Left lobe of liver (tissue), 2 donors: ENCODE data around the gene TTC23. TPM values are rescaled to one million over a fixed set of nuclear protein-coding genes. Genes with fewer than 3 reads are reported as not detected.
"Not testable (repeated sequence)": the region's sequence is repeated elsewhere in the genome, so short reads cannot be mapped to it uniquely, and the experiment has no call there.

Experiments
- ATAC-seq: fragments of 200-7000 bp; cut with Tn5 transposase; one replicate; pipeline ENCODE4 v1.9.1; 2020; ENCODE audit warnings: mild to moderate bottlenecking, moderate library complexity
- DNase-seq: peaks from one replicate; pipeline ENCODE4 v3.0.0-alpha.2; 2020; ENCODE audit warnings: low spot score
- total RNA-seq: library from RNA; stranded (reverse); gene quantifications from one replicate; pipeline ENCODE4 v1.2.1, GENCODE V29; 2021
- donor health status: DM: no; HTN: no; CAD: no; lungs with moderate emphysema.
- donor health status: DM: no; HTN: yes; CAD: no.

Gene TTC23
- total RNA-seq, 1 donor from 2014 or later = 9.0 TPM

DNA sequence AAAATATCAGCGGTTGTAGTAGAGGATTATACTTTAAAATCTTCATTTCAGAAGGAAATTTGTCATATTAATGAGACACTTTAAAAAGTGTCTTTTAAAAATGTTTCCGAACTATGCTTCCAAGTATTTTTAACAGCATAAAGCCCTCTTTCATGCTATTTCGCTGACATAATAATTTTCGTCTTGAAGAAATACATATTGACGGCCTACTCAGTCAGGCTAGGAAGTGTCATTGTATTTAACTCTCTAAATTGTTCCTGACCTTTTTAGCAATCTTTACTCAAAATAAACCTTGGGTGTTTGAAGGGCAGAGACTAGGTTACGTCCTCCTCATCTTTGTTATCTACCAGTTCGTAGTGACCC lies 1.1 kb upstream of the TTC23 start:
- DNase-seq = no peak
- no peak for ATAC-seq

DNA sequence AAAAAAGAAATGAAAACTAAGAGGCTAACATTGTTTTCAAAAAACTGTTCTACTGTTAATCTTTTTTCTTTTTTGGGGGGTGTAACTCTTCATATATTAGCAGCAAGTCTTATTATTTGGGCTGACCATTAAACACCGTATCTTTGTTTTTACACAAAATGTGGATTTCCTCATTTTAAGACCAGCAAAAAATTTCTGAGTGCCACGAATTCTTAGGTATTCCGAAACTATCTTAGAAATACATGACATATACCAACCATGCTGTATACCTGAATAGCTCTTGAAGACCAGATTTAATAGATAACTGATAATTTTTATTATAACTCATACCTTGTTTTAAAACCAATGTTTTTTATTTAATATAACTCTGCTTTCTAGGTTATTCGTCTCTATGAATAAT lies 620 bp upstream of the TTC23 start:
- DNase-seq = no peak
- ATAC-seq = no peak

DNA sequence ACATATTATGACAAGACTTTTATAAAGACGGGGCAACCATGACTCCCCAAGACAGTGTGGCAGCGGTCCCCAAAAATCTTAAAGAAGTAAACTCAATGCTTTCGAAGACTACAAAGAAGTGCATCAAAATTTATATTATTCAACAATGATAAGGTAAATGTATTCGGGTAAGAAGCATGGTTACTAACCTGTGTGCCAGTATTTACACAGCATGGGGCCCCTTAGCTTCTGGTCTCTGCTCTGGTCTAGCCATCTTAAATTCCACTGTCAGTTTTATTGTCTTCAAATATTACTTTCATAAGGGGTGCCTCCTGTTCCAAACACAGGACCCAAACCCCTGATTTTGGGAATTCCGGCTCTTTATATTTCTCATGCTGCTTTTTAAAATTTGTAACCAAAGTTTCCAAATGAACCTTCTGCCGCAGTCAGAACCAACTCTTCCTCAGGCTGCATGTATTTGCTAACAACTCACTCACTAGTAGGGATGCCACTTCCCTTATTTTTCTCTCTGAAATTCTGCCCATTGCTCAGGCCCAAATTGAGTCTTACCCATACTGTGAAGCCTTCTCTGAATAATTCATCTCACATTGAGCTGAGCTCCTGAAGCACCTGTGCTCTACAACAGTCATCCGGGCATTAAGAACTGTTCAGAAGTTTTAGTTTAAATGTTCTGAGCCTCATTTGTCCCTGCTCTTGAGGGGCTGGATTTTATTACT lies 1.2 kb downstream of the TTC23 start:
- ATAC-seq = no peak

DNA sequence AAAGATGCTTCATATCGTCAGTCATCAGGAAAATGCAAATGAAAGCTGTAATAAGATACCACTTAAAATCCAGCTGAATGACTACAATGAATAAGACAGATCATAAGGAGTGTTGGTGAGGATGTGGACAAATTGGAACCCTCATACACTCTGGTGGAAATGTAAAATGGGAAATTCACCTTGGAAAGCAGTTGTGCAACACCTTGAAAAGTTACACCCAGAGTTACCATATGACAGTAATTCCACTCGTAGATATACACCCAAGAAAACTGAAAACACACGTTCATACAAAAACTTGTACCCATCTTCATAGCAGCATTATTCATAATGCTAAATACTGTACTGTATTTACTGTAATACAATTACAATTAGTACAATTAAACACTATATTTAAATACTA lies 2.3 kb downstream of the TTC23 start:
- ATAC-seq (no peak), DNase-seq (no peak)

More for the DNA sequence above, 1.2 kb downstream of the TTC23 start:
- DNase-seq = no peak

DNA sequence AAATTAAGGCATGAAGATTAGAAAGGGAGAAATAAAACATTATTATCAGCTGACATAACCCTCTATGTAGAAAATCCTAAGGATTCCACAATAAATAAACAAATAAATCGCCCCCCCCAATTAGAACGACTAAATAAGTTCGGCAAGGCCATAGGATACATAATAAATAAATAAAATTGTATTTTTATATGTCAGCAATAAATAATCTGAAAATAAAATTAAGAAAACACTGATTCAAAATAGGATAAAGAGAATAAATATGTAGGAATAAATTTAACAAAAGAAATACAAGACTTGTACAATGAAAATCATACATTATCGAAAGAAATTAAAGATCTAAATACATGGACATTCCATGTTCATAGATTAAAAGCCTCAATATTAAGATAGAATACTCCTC lies 5.1 kb downstream of the TTC23 start:
- no peak for ATAC-seq
- no peak for DNase-seq

DNA sequence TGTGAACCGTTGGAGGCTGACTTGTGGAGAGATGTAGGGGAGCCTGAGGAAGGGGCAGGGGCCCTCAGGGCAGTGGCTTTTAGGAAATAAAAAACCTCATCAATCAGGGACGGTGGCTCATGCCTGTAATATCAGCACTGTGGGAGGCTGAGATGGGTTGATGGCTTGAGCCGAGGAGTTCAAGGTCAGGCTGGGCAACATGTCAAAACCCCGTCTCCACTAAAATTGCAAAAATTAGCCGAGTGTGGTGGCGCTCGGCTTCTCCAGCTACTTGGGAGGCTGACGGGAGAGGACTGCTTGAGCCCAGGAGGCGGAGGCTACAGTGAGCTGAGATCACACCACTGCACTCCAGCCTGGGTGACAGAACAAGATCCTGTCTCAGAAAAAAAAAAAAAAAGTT lies 7.6 kb downstream of the TTC23 start:
- DNase-seq = no peak

DNA sequence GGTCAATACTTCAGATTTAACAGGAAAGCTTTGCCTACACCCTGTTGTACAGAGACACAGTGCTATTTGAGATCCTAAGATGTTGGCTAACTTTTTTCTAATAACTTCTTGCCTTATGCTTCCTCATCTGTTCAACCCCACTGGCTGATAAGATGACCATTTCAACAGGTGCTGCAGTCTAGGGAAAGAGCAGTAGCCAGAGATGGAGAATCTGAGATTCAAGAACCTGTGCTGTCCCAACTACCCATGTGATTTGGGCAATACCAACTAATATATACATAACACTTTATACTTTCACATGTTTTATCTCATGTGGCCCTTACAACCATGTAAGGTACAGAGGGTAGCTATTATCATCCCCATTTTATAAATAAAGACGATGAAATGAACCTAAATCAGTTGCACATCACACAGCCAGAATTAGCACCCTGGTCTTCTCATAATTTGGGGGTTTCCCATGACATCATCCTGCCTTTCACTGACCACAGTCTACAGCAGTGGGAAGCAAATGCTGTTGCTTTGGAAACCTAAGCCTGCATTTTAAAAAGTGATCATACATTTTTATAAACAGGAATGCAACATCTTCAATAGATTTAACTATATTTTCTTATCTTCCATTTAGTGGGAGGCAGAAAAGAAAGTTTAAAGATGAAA lies 9.7 kb downstream of the TTC23 start:
- ATAC-seq (no peak), DNase-seq (no peak)

More for the DNA sequence above, 7.6 kb downstream of the TTC23 start:
- ATAC-seq = no peak

DNA sequence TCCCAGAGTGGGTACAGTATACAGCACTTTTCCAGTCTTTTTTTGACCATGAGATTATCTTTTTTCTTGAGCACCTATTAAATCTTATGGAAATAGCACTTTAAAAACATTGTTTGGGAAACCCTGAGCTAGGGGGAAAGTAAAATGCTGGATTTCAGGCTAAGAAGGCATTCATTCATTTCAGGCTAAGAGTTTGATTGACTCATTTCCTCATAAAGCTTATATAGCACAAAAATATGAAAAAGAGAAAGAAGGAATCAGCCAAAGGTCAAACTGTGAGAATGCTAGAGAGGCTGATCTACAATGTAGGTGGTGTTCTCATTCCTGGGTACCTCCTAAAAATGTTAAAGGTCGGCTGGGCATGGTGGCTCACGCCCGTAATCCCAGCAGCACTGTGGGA lies 10.5 kb downstream of the TTC23 start:
- DNase-seq = no peak
- no peak for ATAC-seq

DNA sequence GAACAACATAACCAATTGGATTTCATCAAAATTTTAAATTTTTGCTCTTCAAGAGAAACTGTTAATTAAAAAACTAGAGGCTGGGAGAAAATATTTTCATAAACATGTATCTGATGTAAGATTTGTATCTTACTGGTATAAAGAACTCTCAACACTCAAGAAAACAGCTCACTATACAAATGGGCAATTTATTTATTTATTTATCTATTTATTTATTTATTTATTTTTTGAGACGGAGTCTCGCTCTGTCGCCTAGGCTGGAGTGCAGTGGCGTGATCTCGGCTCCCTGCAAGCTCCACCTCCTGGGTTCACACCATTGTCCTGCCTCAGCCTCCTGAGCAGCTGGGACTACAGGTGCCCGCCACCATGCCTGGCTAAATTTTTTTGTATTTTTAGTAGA lies 15.2 kb downstream of the TTC23 start:
- not testable (repeated sequence) for ATAC-seq, DNase-seq

DNA sequence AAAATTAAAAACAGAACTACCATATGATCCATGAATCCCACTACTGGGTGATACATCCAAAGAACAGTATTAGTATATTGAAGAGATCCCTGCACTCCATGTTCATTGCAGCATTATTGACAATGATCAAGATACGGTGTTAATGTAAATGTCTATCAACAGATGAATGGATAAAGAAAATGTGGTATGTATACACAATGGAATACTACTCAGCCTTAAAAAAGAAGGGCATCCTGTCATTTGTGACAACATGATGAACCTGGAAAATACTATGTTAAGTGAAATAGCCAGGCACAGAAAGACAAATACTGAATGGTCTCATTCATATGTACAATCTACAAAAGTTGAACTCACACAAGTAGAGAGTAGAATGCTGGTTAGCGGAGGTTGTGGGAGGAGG lies 16.6 kb downstream of the TTC23 start:
- DNase-seq (no peak), ATAC-seq (no peak)

DNA sequence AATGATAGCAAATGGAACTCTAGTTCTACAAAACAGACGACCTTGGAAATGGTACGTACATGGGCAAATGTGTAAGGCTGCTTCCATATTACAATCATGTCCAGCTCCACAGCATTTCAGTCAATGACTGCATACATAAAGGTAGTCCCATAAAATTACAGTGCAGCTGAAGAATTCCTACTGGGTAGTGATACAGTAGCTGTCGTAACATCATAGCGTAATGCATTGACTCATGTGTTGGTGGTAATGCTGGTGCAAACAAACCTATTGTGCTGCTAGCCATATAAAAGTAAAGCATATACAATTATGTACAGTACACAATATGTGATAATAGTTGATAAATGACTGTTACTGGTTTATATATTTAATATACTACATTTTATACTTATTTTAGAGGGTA lies 18.5 kb downstream of the TTC23 start:
- DNase-seq (no peak), ATAC-seq (no peak)

DNA sequence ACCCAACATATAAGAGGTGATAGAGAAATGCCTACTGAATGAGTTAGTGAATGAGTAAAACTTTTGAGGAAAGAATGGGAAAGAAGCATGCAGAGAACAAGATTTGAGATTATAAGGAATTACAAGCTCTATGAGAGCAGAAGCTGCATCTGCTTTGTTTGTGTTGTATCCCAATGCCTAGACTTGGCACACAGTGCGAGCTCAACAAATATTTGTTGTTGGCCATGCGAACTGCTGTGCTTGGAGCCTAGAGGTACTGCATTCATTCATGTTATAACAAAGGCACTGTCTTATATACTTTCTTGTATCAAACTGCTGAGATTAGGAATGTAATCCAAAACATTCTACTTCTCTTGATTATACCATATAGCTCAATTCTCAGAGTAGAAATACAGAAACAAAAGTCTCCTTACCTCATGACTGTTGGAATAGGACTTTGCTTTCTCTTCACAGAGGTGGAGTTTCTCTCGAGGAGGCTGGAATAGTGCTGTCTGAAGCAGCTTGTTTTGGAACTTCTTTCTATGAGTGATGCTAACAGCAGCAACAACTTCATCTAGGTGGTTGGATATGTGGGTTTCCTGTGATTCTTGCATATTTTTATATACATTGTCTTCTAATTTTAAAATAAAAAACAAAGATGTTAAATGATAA lies 21.1 kb downstream of the TTC23 start:
- peak; percentile 90 for ATAC-seq
- no peak for DNase-seq

DNA sequence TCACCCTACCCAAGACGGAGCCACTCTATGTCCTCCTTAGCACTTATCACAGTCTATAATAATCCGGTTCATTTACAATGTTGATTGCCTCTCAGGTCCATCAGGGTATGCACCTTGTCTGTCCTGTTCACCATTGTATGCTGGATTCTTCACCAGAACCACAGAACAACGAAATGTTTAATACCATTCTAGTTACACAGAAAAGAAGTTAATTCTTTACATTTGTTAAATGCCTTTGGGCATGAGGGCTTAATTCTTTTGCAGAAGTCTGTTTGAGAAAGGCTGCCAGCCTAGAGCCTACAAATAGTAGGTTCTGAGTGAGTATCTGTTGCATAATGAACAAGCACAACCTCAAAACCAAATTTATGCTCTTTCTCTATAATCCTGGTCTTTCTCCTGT lies 22.6 kb downstream of the TTC23 start:
- ATAC-seq = no peak
- DNase-seq = no peak

DNA sequence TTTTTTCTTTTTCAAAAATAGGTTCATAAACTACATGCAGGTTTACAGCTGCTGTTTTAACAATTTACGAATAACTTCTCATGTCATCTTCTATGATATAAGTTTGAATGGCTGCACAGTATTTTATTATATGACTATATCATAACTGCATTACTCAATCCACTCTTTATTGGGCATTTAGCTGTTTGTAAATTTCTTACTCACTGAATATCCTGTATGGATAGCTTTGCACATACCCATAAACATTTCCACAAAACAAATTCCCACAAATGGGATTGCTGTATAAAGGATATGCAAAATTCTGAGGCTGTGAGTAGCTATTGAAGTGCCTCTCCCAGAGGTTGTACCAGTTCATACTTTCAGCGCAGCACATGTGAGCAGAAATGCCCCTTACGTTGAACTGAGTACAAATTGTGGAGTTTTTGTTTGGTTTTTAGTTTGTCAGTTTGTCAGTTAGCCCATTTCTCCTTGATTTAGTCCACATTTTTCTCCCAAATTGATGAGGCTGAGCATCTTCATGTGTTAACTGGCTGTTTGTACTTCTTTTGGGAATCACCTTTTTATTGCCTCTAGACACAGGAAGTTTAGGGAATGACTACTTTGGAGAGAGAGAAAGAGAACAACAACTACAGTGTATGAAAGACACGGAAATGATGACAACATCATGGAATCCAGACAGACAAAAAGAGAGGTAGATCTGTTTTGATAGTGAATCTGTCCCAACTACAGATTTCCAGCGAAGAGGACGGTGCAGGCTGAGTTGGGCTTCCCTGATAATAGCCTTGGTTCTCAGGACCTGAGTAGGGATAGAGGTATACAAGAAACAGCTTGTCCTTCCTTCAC lies 24.8 kb downstream of the TTC23 start:
- DNase-seq = no peak
- no peak for ATAC-seq

DNA sequence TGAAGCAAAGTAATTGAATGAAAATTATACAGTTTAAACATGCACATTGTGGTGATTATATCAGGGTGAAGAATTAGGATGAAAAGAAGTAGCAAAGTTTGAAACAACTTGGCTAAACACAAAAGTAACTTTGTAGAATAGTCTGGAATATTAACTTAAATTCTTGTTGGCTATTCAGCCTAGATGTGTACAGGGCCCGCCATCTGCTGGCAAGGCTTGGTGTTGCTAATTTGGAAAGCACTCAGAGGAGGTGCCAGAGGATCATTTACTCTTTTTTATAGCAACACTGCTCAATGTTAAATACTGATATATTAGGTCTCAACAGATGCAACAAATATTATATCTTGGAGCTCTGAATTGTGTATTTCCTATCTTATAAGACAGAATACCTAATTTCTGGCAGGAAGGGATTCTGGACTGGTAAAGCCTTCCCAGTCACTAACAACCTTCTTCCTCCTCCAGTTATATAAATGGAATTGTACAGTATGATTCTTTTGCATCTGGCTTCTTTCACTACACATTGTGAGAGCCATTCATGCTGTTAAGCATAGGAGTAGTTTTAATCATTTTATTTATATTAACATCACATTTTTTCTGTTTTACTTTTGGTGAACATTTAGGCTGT lies 36.1 kb downstream of the TTC23 start:
- peak; percentile 78 for DNase-seq
- ATAC-seq = peak; percentile 97

DNA sequence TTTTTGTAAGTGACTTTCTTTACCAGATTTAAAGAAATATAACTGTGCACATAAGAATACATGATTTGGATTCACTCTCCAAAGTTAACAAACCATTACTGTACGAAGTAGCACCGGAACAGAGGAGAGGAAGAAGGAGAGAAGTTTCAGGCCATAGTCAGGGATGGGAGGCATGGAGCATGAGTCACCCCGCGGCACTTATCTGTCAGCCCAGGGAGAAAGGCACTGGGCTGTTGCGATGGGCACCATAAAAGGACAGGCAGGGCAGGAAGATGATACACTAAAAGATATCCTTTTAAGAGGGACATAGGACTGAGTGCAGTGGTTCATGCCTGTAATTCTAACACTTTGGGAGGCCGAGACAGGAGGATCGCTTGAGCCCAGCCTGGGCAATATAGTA lies 37.0 kb downstream of the TTC23 start:
- DNase-seq (no peak), ATAC-seq (no peak)

DNA sequence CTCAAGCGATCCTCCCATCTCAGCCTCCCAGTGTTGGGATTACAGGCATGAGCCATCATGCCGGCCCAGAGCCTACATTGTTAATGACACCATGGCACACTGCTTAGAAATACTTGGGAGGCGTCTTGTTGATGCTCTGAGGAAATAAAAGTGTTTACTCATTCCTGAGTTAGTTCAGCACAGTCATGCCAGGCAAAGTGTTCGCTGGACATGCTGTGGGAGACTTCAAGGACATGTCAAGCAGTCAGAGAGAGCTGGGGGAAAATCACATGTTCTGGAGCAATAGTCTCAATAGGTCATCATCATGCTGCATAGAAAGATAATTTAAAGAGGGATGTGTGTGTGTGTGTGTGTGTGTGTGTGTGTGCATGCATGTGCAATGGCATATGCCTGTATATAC lies 37.5 kb downstream of the TTC23 start:
- DNase-seq (no peak), ATAC-seq (no peak)

DNA sequence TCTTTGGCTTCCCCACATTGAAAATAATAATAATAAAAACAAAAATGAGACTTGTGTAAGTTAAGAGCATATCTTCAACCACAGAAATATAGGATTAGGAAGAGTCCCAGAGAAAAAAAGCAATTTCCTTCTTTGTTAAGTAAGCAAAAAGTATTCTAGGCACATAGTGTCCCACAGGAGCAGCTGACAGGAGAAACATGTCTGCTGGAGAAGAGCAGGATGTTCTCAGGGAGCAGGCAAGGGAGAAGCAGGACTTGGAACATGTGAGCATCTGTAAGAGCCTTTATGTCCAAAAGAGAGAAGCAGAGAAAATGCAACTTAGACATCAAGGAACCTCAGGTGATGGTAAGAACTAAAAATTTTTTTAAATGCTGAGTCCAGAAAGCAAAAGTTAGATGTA lies 39.0 kb downstream of the TTC23 start:
- DNase-seq (no peak), ATAC-seq (no peak)

DNA sequence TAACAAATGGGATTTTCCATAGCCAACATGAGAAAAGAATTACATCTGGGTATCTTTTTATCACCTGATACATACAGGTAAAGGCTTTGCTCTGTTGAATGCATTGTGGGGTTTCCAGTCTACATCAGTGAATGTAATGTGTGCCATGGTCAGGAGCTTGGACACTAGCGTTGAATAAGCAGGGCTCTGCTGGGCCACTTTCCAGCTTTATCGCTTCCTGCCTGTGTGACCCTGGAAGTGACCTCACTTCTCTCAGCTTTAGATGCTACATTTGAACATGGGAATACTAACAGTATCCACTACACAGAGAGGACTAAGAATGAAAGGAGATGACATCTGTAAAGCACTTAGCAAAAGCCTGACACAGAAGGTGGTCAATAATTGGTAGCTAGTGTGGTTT lies 40.1 kb downstream of the TTC23 start:
- peak; percentile 29 for ATAC-seq
- no peak for DNase-seq

DNA sequence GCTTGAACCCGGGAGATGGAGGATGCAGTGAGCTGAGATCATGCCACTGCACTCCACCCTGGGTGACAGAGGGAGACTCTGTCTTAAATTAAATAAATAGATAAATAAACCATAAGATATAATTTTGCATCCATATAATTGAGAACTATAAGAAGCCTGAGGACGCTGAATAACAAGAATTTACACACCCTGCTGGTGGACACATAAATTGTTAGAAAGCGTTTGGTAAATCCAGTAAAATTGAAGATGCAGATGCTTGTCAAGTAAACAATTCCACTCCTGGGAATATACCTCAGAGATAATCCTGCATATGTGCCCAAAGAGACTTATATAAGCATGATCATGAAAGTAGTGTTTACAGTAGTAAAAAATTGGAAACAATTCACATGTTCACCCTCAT lies 41.7 kb downstream of the TTC23 start:
- no peak for DNase-seq
- no peak for ATAC-seq

DNA sequence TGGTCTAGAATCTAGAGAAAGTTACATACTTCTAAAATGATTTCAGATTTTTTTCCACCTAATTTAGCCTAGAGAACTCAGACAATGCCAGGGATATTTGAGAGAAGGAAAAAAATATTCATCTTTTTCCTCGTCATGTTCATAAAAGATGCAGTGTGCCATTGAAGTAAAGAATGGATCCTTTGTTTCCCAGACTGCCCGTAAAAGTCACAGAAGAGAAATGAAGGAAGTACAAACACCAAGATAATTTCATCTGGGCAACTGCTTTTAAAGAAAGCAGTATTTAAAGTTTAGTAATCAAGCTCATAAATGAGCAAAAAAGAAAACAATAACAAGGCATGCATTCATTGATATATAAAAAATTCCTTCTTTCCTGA lies 47.2 kb downstream of the TTC23 start:
- ATAC-seq (no peak), DNase-seq (no peak)
